SK-N-SH (cell line): Measurements from ENCODE around the gene CRLF2. TPM values are rescaled to one million over a fixed set of nuclear protein-coding genes. Genes with fewer than 3 reads are reported as not detected.

Experiments used
- CTCF ChIA-PET: fragments of 300-600, 350-600 bp; formaldehyde crosslinking; extraction: SDS; loops from one replicate; lab custom pipeline; 2021; lab: Yijun Ruan, JAX
- POLR2A ChIA-PET: fragments of 350-600 bp; sonication (Branson Sonifier 250); formaldehyde crosslinking; extraction: SDS; loops from one replicate; lab custom pipeline; 2020; ENCODE audit warnings: antibody characterized with exemption, inconsistent platforms; lab: Yijun Ruan, JAX
- DNase-seq: peaks from one replicate; pipeline ENCODE4 v3.0.0; 2012
- H2AFZ ChIP-seq: fragments of 200-600 bp; sonication (generic); 2 replicates; pipeline ENCODE4 v1.8.1; 2016; ENCODE audit warnings: antibody characterized with exemption, mild to moderate bottlenecking, low read depth
- H3F3A ChIP-seq: fragments of 200-600 bp; sonication (generic); replicated peaks from 2 replicates; pipeline ENCODE3; 2016; ENCODE audit warnings: antibody characterized with exemption, mild to moderate bottlenecking; ENCODE audit not compliant: insufficient read depth
- H3K27ac ChIP-seq, 2 experiments: fragments of 200-500 bp in 1 of 2; fragments of 200-600 bp in 1 of 2; sonication (Bioruptor generic) in 1 of 2; sonication (generic), shearing (Covaris generic) in 1 of 2; 2 replicates each; pipeline versions ENCODE4 v1.5.1 to v1.6.1; 2014 to 2016; ENCODE audit warnings: low read depth in 2 of 2, inconsistent platforms in 1 of 2, low read length in 1 of 2, mild to moderate bottlenecking in 1 of 2, mixed read lengths in 1 of 2
- H3K27me3 ChIP-seq: fragments of 200-600 bp; sonication (generic), shearing (Covaris generic); 2 replicates; pipeline ENCODE4 v1.6.1; 2016; ENCODE audit warnings: mixed run types; ENCODE audit not compliant: insufficient read depth
- H3K36me3 ChIP-seq, 2 experiments: fragments of 200-500 bp in 1 of 2; fragments of 200-600 bp in 1 of 2; sonication (Bioruptor generic) in 1 of 2; sonication (generic) in 1 of 2; replicated peaks in 1 of 2; 2 replicates each; pipeline versions ENCODE3 to v1.5.1; 2014 to 2016; ENCODE audit warnings: low read length in 1 of 2, mild to moderate bottlenecking in 1 of 2; ENCODE audit not compliant: insufficient read depth in 2 of 2, control insufficient read depth in 1 of 2
- H3K4me1 ChIP-seq, 2 experiments: fragments of 200-500 bp in 1 of 2; fragments of 200-600 bp in 1 of 2; sonication (Bioruptor generic) in 1 of 2; sonication (generic), shearing (Covaris generic) in 1 of 2; 2 replicates each; pipeline versions ENCODE4 v1.5.1 to v1.6.1; 2014 to 2016; ENCODE audit warnings: low read depth in 1 of 2, low read length in 1 of 2, mixed run types in 1 of 2; ENCODE audit not compliant: insufficient read depth in 2 of 2, control insufficient read depth in 1 of 2
- H3K4me2 ChIP-seq: fragments of 200-600 bp; sonication (generic), shearing (Covaris generic); 2 replicates; pipeline ENCODE4 v1.6.1; 2017; ENCODE audit warnings: mixed run types
- H3K4me3 ChIP-seq, 2 experiments: fragments of 200-500 bp in 1 of 2; fragments of 200-600 bp in 1 of 2; sonication (Bioruptor generic) in 1 of 2; sonication (generic), shearing (Covaris generic) in 1 of 2; 2 replicates each; pipeline versions ENCODE4 v1.5.1 to v1.8.1; 2014 to 2016; ENCODE audit warnings: low read depth in 2 of 2, inconsistent platforms in 1 of 2, low read length in 1 of 2, mild to moderate bottlenecking in 1 of 2, mixed read lengths in 1 of 2, moderate library complexity in 1 of 2
- H3K79me2 ChIP-seq: fragments of 200-600 bp; sonication (generic); 2 replicates; pipeline ENCODE4 v1.8.1; 2017; ENCODE audit warnings: mild to moderate bottlenecking; ENCODE audit not compliant: insufficient read depth
- H3K9ac ChIP-seq: fragments of 200-600 bp; sonication (generic); 2 replicates; pipeline ENCODE4 v1.6.1; 2017; ENCODE audit warnings: mixed run types
- H3K9me2 ChIP-seq: fragments of 200-600 bp; sonication (generic); 2 replicates; pipeline ENCODE4 v1.6.1; 2017; ENCODE audit warnings: mixed run types
- H3K9me3 ChIP-seq: fragments of 200-600 bp; sonication (generic); 2 replicates; pipeline ENCODE4 v1.6.1; 2017; ENCODE audit warnings: mixed run types, mild to moderate bottlenecking, moderate library complexity
- H4K20me1 ChIP-seq: fragments of 200-600 bp; sonication (generic); 2 replicates; pipeline ENCODE4 v1.6.1; 2017; ENCODE audit warnings: mild to moderate bottlenecking, mixed run types; ENCODE audit not compliant: insufficient read depth
- CHD2 ChIP-seq: fragments of 150-350 bp; IDR thresholded peaks from 2 replicates; pipeline ENCODE4 v1.6.1; 2018; ENCODE audit warnings: low read length; ENCODE audit not compliant: partially characterized antibody
- JUND ChIP-seq: IDR thresholded peaks from 2 replicates; pipeline ENCODE4 v1.4.0; 2012
- MEF2A ChIP-seq: IDR thresholded peaks from 2 replicates; pipeline ENCODE4 v1.4.0; 2012; ENCODE audit warnings: low read depth, borderline replicate concordance
- PBX3 ChIP-seq: IDR thresholded peaks from 2 replicates; pipeline ENCODE4; 2012
- POLR2AphosphoS5 ChIP-seq: IDR thresholded peaks from 2 replicates; pipeline ENCODE4 v1.6.1; 2012; ENCODE audit warnings: low read depth, low read length
- RFX5 ChIP-seq: IDR thresholded peaks from 2 replicates; pipeline ENCODE4 v1.6.1; 2012; ENCODE audit warnings: mild to moderate bottlenecking, improper control_type of control experiment, low read length
- SIN3A ChIP-seq: IDR thresholded peaks from 2 replicates; pipeline ENCODE4 v1.6.1; 2012; ENCODE audit warnings: low read depth, mild to moderate bottlenecking, low read length, moderate library complexity, borderline replicate concordance
- TEAD4 ChIP-seq: IDR thresholded peaks from 2 replicates; pipeline ENCODE4 v1.4.0; 2012; ENCODE audit warnings: mild to moderate bottlenecking, borderline replicate concordance; ENCODE audit not compliant: insufficient read depth
- USF2 ChIP-seq: fragments of 150-350 bp; IDR thresholded peaks from 2 replicates; pipeline ENCODE4 v1.6.1; 2017; ENCODE audit warnings: antibody characterized with exemption, low read length, low read depth, borderline replicate concordance
- ZBTB33 ChIP-seq: IDR thresholded peaks from 2 replicates; pipeline ENCODE4 v1.4.0; 2012; ENCODE audit warnings: low read depth, borderline replicate concordance
- WGBS: methylation state at CpG from one replicate; pipeline ENCODE4 v1.1.6; 2017; ENCODE audit warnings: low lambda C conversion rate; 5-methylcytosine and 5-hydroxymethylcytosine counted together
- polyA plus RNA-seq, 3 experiments: library from polyadenylated mRNA; depleted of rRNA; stranded (reverse); fragments of >200 nt; gene quantifications; 2 replicates each; pipeline ENCODE4 v1.2.3, GENCODE V29; 2012

CRLF2 gene
- polyA plus RNA-seq, 1 of the 3 experiments (the other 2 are of a cell fraction) = not detected

GRCh38 chrX:1261285-1261684 lies 48.8 kb upstream of the CRLF2 start:
- no peaks in the 10 kb centered on the region for H4K20me1 ChIP-seq
- no peak overlapping the region for H3K9ac ChIP-seq
- WGBS = 16% methylated on average over 5 of the region's 5 CpGs
- no peaks in the 10 kb centered on the region for H3K4me1 ChIP-seq
- no peak overlapping the region for H3K27ac ChIP-seq
- no peaks in the 10 kb centered on the region for H3F3A ChIP-seq
- H3K9me2 ChIP-seq = no peaks in the 10 kb centered on the region
- no peaks in the 10 kb centered on the region for H3K36me3 ChIP-seq
- H3K4me2 ChIP-seq = no peak overlapping the region; the same call in 1 of the 2 replicates
- H3K27me3 ChIP-seq = peaks cover 51% of the 10 kb centered on the region; the same call in 1 of the 2 replicates
- no peak overlapping the region for H3K4me3 ChIP-seq
- H3K79me2 ChIP-seq = no peaks in the 10 kb centered on the region
- H3K9me3 ChIP-seq = no peaks in the 10 kb centered on the region
- no peak for TF ChIP-seq USF2
- TF ChIP-seq TEAD4 = no peak
- no peak for TF ChIP-seq CHD2
- TF ChIP-seq POLR2AphosphoS5 = no peak
- H2AFZ ChIP-seq = no peak overlapping the region
- CTCF ChIA-PET = no interaction called here
- POLR2A ChIA-PET = no interaction called here
- DNase-seq = no peak

GRCh38 chrX:1252861-1253260 lies 40.4 kb upstream of the CRLF2 start:
- Histone ChIP-seq H3K9me3 (no peaks in the 10 kb centered on the region), H2AFZ (no peak overlapping the region)

More at GRCh38 chrX:1252861-1253260, 40.4 kb upstream of the CRLF2 start:
- no peak overlapping the region for H3K9ac ChIP-seq
- TF ChIP-seq SIN3A = no peak
- no peak for TF ChIP-seq MEF2A
- no peak for TF ChIP-seq PBX3
- no peak for TF ChIP-seq ZBTB33
- TF ChIP-seq JUND = no peak
- no peak for TF ChIP-seq RFX5
- no peaks in the 10 kb centered on the region for H3K9me2 ChIP-seq
- no peak for DNase-seq
- peaks cover 31% of the 10 kb centered on the region; the same call in 1 of the 2 replicates for H3K27me3 ChIP-seq
- peaks cover 0 to 4% of the 10 kb centered on the region in 2 experiments; a peak in 1 of 4 replicates for H3K4me1 ChIP-seq
- H3K79me2 ChIP-seq = no peaks in the 10 kb centered on the region
- no peak overlapping the region for H3K4me2 ChIP-seq
- H3K36me3 ChIP-seq = no peaks in the 10 kb centered on the region
- WGBS = 13% methylated on average over 3 of the region's 3 CpGs
- CTCF ChIA-PET = no interaction called here
- no peak overlapping the region for H3K27ac ChIP-seq
- no peak overlapping the region for H3K4me3 ChIP-seq
- no peaks in the 10 kb centered on the region for H3F3A ChIP-seq
- H4K20me1 ChIP-seq = no peaks in the 10 kb centered on the region
- POLR2A ChIA-PET = no interaction called here
